Head of caudate nucleus (tissue), 42 donors: ENCODE measurements around the gene ZFTA.
A peak's percentile ranks its signal among the peaks of the same experiment; 100 is the strongest.
"Not testable (repeated sequence)": the region's sequence is repeated elsewhere in the genome, so short reads cannot be mapped to it uniquely, and the experiment has no call there.

ENCODE experiments used
- DNase-seq, 42 donors: peaks; one replicate each; pipeline versions ENCODE4 v3.0.0 to v3.0.0-alpha.2; 2020 to 2021; ENCODE audit warnings: mixed read lengths in 7 of 42
- intact Hi-C: fragments of 100-400 bp; cut with DNase I; formaldehyde crosslinking; loops from one replicate; pipeline ENCODE4 v1.15.0; 2022

ZFTA gene

GRCh38 chr11:63768237-63769041, at the start of gene ZFTA:
TSS of gene ZFTA (minus strand) at chr11:63768775. CDS start at chr11:63768622, 153 bp downstream.
- peak in 36 of 42 donors; percentile 29 to 83 (median 62) for DNase-seq
- intact Hi-C loops: loop anchor here (10.0 kb wide), 1 partner anchor 176 kb away; no protein-coding TSS in a partner anchor

GRCh38 chr11:63817758-63818498, 49.4 kb upstream of the ZFTA start:
- DNase-seq: no peak
- intact Hi-C loops: no loop called here

- DNase-seq: no peak
- intact Hi-C loops: no loop called here
Measured at GRCh38 chr11:63816732-63817131, 48.2 kb upstream of the ZFTA start.

- DNase-seq: no peak
- intact Hi-C loops: no loop called here
Measured at GRCh38 chr11:63816166-63816565, 47.6 kb upstream of the ZFTA start.

GRCh38 chr11:63814383-63814736, 45.8 kb upstream of the ZFTA start:
- intact Hi-C loops: no loop called here
- peak in 4 of 42 donors; percentile 10 to 42 (median 22) for DNase-seq

GRCh38 chr11:63813563-63814382, 45.2 kb upstream of the ZFTA start:
- intact Hi-C loops: no loop called here
- DNase-seq: peak in 41 of 42 donors; percentile 33 to 83 (median 60)

- intact Hi-C loops: no loop called here
- DNase-seq: peak; percentile 39 to 94 (median 88)
Measured at GRCh38 chr11:63813035-63813562, 44.5 kb upstream of the ZFTA start, which contains the start of gene SPINDOC. TSS of gene SPINDOC (plus strand) at chr11:63813456. CDS start at chr11:63813687, 231 bp downstream.

- no peak for DNase-seq
- intact Hi-C loops: no loop called here
Measured at GRCh38 chr11:63811522-63811921, 42.9 kb upstream of the ZFTA start.

- intact Hi-C loops, DNase-seq: not testable (repeated sequence)
Measured at GRCh38 chr11:63810383-63810782, 41.8 kb upstream of the ZFTA start.

GRCh38 chr11:63805844-63806415, 37.4 kb upstream of the ZFTA start:
- intact Hi-C loops: no loop called here

GRCh38 chr11:63804259-63804658, 35.7 kb upstream of the ZFTA start:
- intact Hi-C loops: no loop called here
- no peak for DNase-seq

More at GRCh38 chr11:63805844-63806415, 37.4 kb upstream of the ZFTA start:
- no peak for DNase-seq

GRCh38 chr11:63802637-63803414, 34.3 kb upstream of the ZFTA start:
- intact Hi-C loops: no loop called here
- peak in 1 of 42 donors; percentile 8 for DNase-seq

- DNase-seq: no peak
- intact Hi-C loops: no loop called here
Measured at GRCh38 chr11:63800921-63801320, 32.3 kb upstream of the ZFTA start.

- intact Hi-C loops: no loop called here
- DNase-seq: no peak
Measured at GRCh38 chr11:63795066-63795465, 26.5 kb upstream of the ZFTA start.

- DNase-seq: no peak
- intact Hi-C loops: no loop called here
Measured at GRCh38 chr11:63793161-63793560, 24.6 kb upstream of the ZFTA start.

- intact Hi-C loops: no loop called here
Measured at GRCh38 chr11:63791495-63792167, 23.1 kb upstream of the ZFTA start.

GRCh38 chr11:63785823-63786222, 17.2 kb upstream of the ZFTA start:
- intact Hi-C loops: no loop called here
- no peak for DNase-seq

More at GRCh38 chr11:63791495-63792167, 23.1 kb upstream of the ZFTA start:
- no peak for DNase-seq
